OCI-LY3 (cell line): Measurements from ENCODE around the gene CDHR5.

Experiments
- CTCF ChIP-seq: fragments of 200-600, 300-600 bp; sonication (generic); IDR thresholded peaks from 2 replicates; pipeline ENCODE4 v1.5.1; 2014; ENCODE audit warnings: antibody characterized with exemption, low read length, low read depth
- EZH2phosphoT487 ChIP-seq: fragments of 200-600 bp; shearing (Covaris generic); IDR thresholded peaks from 2 replicates; pipeline ENCODE4 v1.6.1; 2018; ENCODE audit warnings: antibody characterized with exemption, mixed run types, low read depth

GRCh38 chr11:674406-674805 is 49.7 kb upstream of the CDHR5 start:
- TF ChIP-seq CTCF (no peak), EZH2phosphoT487 (no peak)
